Jurkat, Clone E6-1 (cell line): ENCODE data around the gene MTHFSD. TPM values are rescaled to one million over a fixed set of nuclear protein-coding genes. Genes with fewer than 3 reads are reported as not detected.
A peak's percentile ranks its signal among the peaks of the same experiment; 100 is the strongest.
"Not testable (repeated sequence)": the region's sequence is repeated elsewhere in the genome, so short reads cannot be mapped to it uniquely, and the experiment has no call there.

ENCODE experiments used
- DNase-seq: peaks from one replicate; pipeline ENCODE4 v3.0.0-alpha.2; 2011; ENCODE audit warnings: low read depth, low spot score
- H3K4me3 ChIP-seq: 2 replicates; pipeline ENCODE4 v1.5.1; 2011; ENCODE audit warnings: mild to moderate bottlenecking, low read length, control low read depth, moderate library complexity
- polyA plus RNA-seq: library from polyadenylated mRNA; unstranded; fragments of >200 nt; gene quantifications from one replicate; pipeline ENCODE4 v1.2.1, GENCODE V29; 2012; ENCODE audit warnings: missing spikeins; ENCODE audit not compliant: insufficient read length, insufficient read depth

The MTHFSD gene
- 20.6 TPM for polyA plus RNA-seq

- H3K4me3 ChIP-seq, result peak within 1 kb of the TSS; percentile 94
- DNase-seq, result peak; percentile 85
These were observed at the start of gene MTHFSD for GRCh38 chr16:86554917-86555703. TSS of gene MTHFSD (minus strand) at chr16:86555235. CDS start at chr16:86555184, 51 bp downstream.

GRCh38 chr16:86604436-86605193 lies 49.6 kb upstream of the MTHFSD start:
- no peak overlapping the region for H3K4me3 ChIP-seq
- no peak for DNase-seq

- H3K4me3 ChIP-seq, result no peak overlapping the region
- DNase-seq, result no peak
These were observed 47.5 kb upstream of the MTHFSD start for GRCh38 chr16:86602521-86602920.

- no peak for DNase-seq
- H3K4me3 ChIP-seq, result no peak overlapping the region
These were observed 46.3 kb upstream of the MTHFSD start for GRCh38 chr16:86601356-86601755.

- H3K4me3 ChIP-seq, result no peak overlapping the region
- DNase-seq, result no peak
These were observed 43.9 kb upstream of the MTHFSD start for GRCh38 chr16:86598607-86599565.

- DNase-seq, result peak; percentile 9
- no peak overlapping the region for H3K4me3 ChIP-seq
These were observed 43.0 kb upstream of the MTHFSD start for GRCh38 chr16:86597880-86598606.

GRCh38 chr16:86597126-86597879 lies 42.3 kb upstream of the MTHFSD start:
- H3K4me3 ChIP-seq, result no peak overlapping the region
- DNase-seq, result no peak

GRCh38 chr16:86595983-86596605 lies 41.1 kb upstream of the MTHFSD start:
- no peak overlapping the region for H3K4me3 ChIP-seq
- no peak for DNase-seq

- no peak for DNase-seq
- no peak overlapping the region for H3K4me3 ChIP-seq
These were observed 39.7 kb upstream of the MTHFSD start for GRCh38 chr16:86594721-86595120.

GRCh38 chr16:86593913-86594620 lies 39.0 kb upstream of the MTHFSD start:
- H3K4me3 ChIP-seq, result no peak overlapping the region
- no peak for DNase-seq

- no peak for DNase-seq
- no peak overlapping the region for H3K4me3 ChIP-seq
These were observed 36.2 kb upstream of the MTHFSD start for GRCh38 chr16:86591270-86591669.

GRCh38 chr16:86590501-86591144 lies 35.6 kb upstream of the MTHFSD start:
- no peak for DNase-seq
- H3K4me3 ChIP-seq, result no peak overlapping the region

GRCh38 chr16:86587955-86588354 lies 32.9 kb upstream of the MTHFSD start:
- not testable (repeated sequence) for H3K4me3 ChIP-seq, DNase-seq

GRCh38 chr16:86587487-86587886 lies 32.5 kb upstream of the MTHFSD start:
- DNase-seq, result no peak
- no peak overlapping the region for H3K4me3 ChIP-seq

GRCh38 chr16:86585821-86586611 lies 31.0 kb upstream of the MTHFSD start:
- H3K4me3 ChIP-seq, result no peak overlapping the region
- no peak for DNase-seq
